Measurements from ENCODE around the gene B9D1. TPM values are rescaled to one million over a fixed set of nuclear protein-coding genes. Genes with fewer than 3 reads are reported as not detected.

B9D1 gene
- total RNA-seq, 1 donor from 2014 or later, result 22.6 TPM

DNA sequence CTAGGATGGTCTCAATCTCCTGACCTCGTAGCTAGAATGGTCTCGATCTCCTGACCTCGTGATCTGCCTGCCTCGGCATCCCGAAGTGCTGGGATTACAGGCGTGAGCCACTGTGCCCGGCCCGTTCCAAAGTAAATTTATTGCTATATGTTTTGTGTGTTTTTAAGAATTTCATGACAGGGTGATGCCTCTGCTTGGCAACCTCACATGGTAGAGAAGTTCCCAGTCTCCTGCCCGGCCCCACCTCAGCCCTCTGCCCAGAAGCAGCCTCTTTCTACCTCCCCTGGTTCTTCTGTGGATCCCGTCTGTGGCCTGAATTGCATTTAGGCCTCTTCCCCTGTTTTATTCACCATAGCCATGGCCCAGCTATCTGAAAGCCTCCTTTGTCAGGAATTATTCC is 55.0 kb downstream of the B9D1 start:
- no peak for DNase-seq (ENCODE audit: extremely low read depth, low read depth, low spot score)

DNA sequence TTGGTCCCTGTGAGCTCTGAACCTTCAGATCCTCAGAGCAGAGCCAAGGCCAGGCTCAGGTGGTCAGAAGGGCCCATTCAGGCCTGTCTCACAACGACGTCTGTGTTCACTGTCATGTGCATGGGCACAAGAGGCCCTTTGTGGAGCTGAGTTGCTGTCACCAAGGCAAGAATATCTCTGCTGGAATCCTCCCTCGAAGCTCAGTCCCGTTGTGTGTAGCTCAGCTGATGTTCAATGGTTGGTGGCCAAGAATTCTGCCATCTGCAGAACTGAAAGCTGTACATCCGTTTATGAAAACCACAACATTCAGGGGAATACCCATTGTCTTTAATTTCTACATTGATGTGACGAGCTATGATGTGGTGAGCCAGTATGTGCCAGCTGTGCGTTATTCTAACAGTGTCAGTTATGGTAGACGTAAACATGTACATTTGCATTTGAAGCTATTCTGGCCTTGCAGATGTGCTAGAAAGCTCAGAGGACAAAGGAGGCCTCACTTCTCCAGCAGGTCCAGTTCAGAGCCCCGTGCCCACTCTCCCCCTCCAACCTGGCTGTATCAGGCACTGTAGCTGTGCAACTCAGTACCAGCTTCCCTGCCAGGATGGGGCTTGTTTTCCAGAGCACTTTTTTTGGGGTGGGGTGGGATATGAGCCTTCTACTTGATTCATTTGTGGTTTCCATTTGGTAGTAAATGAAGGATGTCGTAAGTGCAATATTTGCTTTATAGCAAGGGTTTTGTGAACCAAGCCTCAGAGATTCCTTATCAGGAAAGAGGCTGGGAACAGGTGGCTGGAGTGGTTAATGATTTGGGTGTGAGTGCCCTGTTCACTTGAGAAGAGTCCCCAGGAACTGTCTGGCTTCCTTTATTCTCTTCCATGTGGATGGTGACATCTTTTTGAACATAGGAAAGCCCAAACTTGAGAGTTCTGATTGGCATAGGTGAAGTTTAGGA is 56.1 kb downstream of the B9D1 start:
- no peak for DNase-seq (ENCODE audit: extremely low read depth, low read depth, low spot score)

DNA sequence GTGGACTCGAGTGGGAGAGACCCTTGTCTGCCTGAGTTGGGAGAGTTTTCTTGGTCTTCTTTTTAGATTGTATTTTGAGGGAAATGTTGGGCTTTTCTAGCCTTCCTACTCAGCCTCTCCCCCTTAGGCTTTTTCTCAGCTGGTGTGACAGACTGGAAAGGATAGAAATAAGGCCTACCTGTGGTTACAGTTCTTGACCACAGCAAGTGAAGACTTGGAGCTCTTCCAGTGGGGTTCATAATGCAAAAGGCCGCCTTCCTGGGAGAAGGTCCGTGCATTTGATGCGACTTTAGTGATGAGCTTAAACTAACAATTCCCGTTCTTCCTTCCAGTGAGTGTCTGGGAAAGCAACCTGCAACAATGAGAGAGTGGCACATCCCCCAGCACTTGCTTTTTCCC is 56.8 kb downstream of the B9D1 start:
- no peak for DNase-seq (ENCODE audit: extremely low read depth, low read depth, low spot score)

DNA sequence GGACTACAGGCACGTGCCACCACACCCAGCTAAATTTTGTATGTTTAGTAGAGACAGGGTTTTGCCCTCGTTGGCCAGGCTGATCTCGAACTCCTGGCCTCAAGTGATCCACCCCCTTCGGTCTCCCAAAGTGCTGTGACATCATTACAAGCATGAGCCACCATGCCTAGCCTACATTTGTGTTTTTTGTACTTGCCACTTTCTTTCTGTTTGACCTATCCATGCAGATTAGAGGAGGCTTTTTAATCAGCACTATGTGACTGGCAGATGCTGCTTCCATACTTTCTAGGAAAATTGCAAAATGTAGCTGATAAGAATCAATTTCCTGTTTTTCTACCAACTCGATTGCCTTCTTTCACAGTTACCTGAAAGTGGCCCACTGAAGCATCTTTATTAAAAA is 57.3 kb downstream of the B9D1 start:
- no peak for DNase-seq (ENCODE audit: extremely low read depth, low read depth, low spot score)

DNA sequence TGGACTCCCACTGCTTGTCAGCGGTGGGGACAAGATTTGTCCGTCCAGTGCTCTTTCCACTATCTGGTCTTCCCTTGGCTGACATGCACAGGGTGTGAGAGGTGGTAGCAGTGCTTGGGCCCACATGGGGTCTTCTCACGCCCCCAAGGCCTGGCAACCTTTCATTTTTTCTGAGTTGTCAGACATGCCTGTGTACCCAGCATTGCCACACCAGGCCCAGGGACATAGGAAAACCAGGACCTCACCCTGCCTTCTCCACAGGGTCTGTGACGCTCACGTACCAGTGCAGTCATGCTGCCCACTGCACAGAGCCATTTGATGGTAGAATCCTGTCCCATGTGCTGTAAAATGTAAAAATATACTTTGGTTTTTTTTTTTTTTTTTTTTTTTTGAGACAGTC is 57.8 kb downstream of the B9D1 start:
- no peak for DNase-seq (ENCODE audit: extremely low read depth, low read depth, low spot score)

DNA sequence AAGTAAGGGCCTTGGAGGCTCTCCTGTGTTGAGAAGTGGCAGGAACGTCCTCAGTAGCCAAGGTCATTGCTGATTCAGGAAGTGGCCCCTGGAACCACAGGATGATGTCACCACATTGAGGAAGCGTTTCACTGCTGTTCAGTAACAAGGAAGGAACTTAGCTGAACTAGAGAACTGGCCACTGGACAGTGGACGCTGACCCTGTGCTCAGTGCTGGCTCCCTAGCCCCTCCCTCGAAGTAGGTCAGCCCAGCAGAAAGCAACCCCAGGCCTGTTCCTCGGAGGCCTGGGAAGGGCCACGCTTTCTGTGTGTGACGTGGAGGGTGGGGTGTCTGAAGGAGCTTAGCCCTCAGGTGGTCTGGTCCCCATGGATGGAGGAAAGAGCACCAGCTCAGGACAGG is 58.3 kb downstream of the B9D1 start:
- peak; percentile 27 for DNase-seq (ENCODE audit: extremely low read depth, low read depth, low spot score)

DNA sequence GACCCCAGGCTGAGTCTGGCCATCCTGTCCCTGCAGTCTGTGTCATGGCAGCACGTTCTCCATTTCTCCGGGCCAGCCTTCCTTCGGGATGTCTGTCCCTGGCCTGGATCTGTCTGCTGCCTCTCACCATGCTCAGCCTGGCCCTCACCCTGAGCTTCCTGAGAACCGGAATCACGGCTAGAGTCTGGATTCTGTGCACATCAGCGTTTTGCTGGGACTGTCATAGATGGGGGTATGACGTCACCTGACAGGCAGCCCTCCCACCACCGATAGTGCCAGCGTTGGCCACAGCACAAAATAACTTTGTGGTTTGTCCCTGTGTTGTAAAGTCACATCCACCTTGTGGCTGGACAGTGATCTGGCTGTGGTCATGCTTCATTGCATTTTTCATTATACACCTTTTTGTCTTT is 59.2 kb downstream of the B9D1 start:
- DNase-seq (ENCODE audit: extremely low read depth, low read depth, low spot score), result no peak

DNA sequence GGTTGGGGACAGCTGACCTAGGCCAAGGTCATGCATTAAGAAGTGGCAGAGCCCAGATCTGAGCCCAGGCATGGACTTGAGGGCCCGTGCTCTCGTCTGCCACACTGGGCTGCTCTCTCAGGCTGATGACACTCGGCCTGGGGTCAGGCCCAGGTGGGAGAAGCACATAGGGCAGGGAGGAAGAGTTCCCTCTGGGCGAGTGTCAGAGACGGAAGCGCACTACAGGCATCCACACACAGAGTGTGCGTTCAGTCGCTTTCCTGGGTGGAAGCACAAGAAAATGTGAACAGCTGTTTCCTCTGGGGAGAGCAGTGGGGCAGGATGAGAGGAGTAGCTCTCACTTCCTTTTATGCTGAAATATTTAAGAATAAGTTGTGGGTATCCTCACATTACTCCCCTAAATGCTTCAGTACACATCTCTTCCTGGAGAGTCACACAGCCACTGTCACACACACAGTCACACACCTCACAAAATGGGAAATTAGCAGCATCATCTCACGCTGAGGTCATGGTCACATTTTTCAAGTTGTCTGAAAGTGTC is 59.7 kb downstream of the B9D1 start:
- no peak for DNase-seq (ENCODE audit: extremely low read depth, low read depth, low spot score)

DNA sequence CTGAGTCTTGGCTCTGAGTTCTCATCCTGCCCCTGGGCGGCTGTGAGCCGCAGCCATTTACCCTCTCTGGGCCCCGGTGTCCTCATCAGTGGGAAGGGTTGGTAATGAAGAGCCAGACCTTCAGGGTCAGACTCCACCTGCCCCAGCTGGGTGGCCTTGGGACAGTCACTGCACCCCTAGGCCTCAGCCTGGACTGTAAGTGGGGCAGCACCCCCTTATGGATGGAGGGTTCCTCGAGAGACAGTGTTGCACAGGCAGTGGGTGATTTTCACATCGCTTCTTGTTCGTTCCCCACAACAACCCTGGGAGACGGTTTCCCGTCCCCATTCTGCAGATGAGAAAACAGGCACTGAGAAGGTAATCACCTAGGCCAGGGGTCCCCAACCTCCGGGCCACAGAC is 60.5 kb downstream of the B9D1 start:
- no peak for DNase-seq (ENCODE audit: extremely low read depth, low read depth, low spot score)

DNA sequence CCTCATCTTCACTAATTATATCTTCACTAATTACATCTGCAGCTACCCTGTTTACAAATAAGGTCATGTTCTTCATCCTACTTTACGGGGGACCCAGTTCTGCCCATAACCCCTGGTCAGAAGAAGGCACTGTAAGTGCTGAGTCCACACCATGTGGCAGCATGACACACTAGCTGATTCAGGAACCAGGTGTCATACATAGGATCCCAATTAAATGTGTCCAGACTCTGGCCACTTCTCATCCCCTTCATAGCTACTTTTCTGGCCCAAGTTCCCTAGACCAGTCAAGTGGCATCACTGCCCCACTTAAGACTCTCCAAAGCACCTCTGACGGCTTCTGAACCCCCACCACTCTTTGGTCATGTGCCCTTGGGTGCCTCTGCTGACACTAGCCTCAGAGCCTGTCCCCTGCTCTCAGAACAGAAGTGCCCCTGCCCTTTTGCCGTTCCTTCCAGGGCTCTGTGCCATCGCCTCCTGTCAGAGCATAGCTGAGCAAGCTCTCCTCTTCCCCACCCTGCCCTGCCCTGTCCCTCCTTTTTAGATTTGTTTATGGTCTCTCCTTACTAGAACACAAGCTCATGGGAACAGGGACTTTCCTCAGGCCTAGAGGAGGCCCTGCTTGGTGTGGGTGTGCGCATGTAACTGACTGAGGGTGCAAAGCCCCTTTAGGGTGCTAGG is 61.1 kb downstream of the B9D1 start:
- DNase-seq (ENCODE audit: extremely low read depth, low read depth, low spot score), result no peak

DNA sequence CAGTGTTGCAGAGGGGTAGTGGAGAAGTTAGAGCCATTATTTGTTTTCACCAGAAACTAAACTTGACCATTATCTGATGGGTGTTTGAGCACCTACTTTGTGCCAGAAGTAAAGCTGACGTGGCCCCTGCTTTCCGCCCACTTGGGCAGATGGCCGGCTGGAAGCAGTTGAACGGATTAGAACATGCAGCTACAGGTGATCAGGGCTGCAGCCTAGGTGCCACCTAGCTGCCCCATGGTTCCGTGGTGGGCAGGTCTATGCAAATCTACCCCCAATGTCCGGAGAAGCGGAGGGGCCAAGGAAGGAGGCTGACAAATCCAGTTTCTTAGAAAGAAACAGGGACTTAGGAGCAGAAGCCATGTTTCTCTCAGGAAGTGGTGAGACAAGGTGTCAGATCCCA is 62.7 kb downstream of the B9D1 start:
- no peak for DNase-seq (ENCODE audit: extremely low read depth, low read depth, low spot score)

DNA sequence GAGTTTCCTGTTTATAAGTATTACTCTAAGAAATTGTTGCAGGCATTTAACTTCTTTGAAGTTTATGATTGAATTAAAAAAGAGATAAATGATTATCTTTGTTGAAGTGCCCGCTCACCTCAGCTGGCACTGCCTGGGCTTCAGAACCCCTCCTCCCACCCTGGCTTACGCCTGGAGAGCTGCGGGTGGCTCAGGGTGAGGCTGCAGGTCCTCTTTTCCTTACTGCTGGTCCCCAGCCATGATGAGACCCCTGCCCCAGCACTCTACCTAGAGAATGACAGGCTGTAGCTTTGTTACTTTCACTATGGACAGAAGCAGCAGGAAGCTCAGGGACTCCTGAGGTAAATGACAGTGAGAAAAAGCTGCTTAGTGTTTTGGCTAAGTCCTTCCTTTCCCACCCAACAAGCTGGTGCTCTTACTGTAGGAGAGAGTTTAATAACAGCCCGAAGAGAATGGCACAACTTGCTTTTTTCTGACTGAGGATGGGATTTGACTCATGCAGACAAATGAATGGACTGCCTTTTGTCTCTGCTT is 63.2 kb downstream of the B9D1 start:
- no peak for DNase-seq (ENCODE audit: extremely low read depth, low read depth, low spot score)

DNA sequence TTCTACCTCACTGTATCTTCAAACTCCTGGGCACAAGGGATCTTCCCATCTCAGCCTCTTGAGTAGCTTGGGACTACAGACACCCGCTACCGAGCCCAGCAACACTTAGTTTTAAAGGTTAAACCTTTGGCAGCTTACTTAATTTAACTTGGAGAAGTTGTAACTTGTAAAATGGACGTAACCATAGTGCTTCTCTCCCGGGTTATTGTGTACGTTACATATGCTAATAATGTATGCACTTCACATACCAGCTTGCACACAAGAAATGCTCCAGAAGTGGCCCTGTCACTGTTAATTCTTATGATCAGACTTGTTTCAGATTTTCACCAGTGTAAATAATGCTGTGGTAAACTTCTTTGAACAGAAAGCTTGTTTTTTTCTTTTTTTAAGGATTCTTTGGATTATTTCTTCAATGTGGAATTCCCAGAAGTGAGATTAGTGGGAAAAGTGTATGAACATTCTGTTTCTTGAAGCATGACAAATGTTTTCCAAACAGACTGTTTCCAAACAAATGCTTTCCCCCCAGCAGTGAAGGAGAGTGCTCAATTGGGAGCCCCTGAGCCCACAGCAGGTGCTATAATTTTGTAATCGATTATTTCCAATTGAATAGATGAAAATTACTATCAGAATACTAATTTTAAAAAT is 63.8 kb downstream of the B9D1 start:
- DNase-seq (ENCODE audit: extremely low read depth, low read depth, low spot score), result no peak

DNA sequence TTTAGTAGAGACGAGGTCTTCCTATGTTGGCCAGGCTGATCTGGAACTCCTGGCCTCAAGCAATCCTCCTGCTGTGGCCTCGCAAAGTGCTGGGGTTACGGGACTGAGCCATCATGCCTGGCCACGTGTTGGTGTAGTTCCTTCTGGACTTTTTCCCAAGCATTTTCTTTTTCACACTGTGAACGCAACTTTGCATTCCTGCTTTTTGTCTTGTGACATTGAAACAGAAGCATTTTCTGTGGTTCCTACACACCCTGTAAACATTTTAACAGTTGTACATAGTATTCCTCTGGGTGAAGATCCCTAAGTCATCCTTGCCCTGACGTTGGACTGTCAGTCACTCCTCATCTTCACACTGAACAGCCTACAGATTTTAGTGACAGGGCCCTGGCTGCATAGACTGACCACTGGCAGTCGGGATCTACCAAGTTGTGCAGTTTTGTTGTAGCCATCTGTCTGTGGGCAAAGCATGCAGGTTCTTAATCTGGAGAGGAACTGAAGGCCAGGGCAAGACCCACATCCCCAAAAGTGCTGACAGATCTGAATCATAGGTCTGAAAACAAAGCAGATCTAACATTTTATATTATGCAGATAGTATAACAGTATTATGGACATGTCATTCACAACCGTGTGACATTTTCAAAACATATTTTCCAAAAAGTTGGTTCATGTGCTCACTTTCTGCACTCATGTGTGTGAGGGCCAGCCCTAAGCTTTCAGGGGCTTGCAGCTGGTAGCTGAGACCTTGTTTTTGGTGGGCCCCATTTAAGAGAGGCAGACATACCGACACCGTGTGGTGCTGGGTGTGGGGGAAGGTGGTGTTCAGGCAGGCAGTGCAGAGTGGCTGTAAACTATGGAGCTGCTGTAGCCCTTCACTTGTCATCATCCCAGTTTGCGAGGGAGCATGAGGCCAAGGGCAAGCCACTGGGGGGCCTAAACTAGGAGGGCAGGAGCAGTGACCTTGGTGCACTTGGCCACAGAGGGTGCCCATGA is 65.4 kb downstream of the B9D1 start:
- no peak for DNase-seq (ENCODE audit: extremely low read depth, low read depth, low spot score)

DNA sequence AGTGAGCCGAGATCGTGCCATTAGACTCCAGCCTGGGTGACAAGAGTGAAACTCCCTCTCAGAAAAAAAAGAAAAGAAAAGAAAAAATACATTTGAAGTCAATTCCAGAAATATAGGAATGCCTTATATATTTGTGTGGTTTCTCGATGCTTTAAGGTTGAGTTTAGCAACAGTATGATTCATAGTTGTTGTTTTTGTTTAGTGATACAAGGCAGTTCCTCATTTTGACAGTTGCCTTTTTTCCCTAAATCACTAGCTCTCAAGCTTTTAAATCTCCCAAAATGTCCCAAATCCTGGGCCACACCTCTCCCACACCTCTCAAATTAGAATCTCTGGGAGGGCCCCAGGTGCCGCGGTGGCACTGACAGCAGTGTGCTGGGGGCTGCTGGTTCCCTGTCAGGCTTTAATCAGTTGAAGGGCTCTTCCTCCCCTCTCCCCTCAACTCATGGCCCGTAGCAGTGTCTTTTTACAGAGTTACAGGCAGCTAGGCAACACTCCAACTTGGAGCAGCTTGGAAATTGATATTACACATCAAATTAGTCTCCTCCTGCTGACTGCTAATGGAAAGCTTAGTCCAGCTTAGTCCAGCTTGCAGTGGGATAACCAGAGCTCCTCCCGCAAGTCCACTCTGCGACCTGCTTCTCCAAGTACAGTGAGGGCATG is 66.9 kb downstream of the B9D1 start:
- DNase-seq (ENCODE audit: extremely low read depth, low read depth, low spot score), result no peak

DNA sequence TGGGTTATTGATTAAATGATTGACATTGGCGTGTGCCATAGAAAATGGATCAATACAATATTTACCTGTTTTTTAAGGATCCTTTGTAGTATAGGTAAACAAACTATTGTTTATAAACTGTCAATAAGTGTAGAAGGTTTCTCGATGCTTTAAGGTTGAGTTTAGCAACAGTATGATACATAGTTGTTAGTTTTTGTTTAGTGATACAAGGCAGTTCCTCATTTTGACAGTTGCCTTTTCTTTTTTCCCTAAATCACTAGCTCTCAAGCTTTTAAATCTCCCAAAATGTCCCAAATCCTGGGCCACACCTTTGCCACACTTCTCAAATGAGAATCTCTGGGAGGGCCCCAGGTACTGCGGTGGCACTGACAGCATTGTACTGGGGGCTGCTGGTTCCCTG is 68.1 kb downstream of the B9D1 start:
- DNase-seq (ENCODE audit: extremely low read depth, low read depth, low spot score), result no peak

Data from glomerular endothelial cell (primary cell).